ENCODE data around the gene SPRR1A.
A peak's percentile ranks its signal among the peaks of the same experiment; 100 is the strongest.

Gene SPRR1A

GRCh38 chr1:152983743-152984142 lies at the start of gene SPRR1A:
SPRR1A (plus strand) TSS chr1:152984081; CDS start chr1:152985231, 1,150 bp downstream.
- DNase-seq (ENCODE audit: low read depth, low spot score), result peak; percentile 43
- H3K27ac ChIP-seq, result peak within 1 kb of the TSS; percentile 26

GRCh38 chr1:152940614-152941013 lies 43.3 kb upstream of the SPRR1A start:
- no peak overlapping the region for H3K27ac ChIP-seq
- no peak for DNase-seq (ENCODE audit: low read depth, low spot score)

DNA sequence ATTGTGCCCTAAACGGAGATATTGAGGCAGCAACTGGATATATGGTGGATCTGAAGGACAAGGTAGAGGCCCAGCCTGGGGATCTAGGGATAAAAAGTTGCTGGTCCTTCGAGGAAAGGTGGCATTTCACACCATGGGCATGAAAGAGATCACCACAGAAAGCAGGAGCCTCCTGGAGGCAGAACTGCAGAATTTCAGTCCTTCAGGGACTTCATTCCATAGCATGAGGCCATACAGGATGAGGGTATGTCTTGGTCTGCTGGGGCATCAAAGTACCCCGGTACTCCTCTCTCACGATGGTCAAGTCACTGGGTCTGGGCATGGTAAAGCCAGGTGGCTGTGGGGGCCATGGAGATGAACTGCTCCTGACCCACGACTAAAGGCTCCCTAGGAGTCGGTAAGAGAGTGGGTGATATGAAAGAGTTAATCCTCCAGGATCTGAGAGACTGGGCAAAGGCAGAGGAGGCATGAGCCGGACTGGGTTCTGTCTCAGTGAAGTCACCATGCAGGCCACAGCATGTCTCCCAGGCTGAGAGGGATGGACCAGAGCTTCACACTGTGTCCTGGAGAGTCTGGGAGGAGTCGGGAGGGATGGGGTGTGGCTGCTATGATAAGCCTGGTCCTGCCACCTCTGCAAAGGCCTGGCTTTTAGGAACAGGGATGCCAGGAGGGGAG lies 42.7 kb upstream of the SPRR1A start:
- no peak for DNase-seq (ENCODE audit: low read depth, low spot score)
- H3K27ac ChIP-seq, result peak overlapping the region; percentile 51

- no peak overlapping the region for H3K27ac ChIP-seq
- no peak for DNase-seq (ENCODE audit: low read depth, low spot score)
Observed at GRCh38 chr1:152942161-152942560, 41.7 kb upstream of the SPRR1A start.

GRCh38 chr1:152946248-152946647 lies 37.6 kb upstream of the SPRR1A start:
- no peak overlapping the region for H3K27ac ChIP-seq
- no peak for DNase-seq (ENCODE audit: low read depth, low spot score)

DNA sequence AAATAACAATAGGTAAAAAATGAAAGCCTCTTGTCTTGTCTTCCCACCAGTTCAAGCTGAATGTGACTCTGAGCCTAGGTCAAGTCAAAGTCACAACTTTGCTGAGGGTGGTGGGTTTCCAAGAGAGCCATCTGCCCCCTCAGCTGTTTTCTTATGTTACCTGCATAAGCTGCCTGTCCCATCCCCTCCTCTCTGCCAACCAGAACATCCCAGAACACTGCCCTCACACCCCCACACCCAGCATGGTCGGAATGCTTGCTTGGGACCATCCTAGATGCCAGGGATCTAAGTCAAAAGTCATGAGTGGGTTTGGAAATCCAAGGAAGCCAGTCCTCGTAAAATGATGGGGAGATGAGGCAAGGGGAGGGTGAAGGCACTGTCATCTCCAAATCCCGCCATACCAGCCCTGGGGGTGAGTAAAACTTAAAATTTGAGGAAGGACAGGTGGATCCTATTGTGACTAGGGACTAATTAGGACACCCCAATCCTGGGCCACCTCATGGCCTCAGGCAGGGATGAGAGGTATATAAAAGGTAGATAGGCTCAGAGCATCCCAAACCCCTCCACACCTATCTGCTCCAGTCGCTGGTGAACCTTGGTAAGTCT lies 37.1 kb upstream of the SPRR1A start, which contains the start of gene SPRR5:
SPRR5 (plus strand) TSS at position 556 of the 606 bp plus-strand sequence. CDS start 1,349 bp downstream, outside the sequence.
- DNase-seq (ENCODE audit: low read depth, low spot score), result no peak
- H3K27ac ChIP-seq, result no peak within 1 kb of the TSS

DNA sequence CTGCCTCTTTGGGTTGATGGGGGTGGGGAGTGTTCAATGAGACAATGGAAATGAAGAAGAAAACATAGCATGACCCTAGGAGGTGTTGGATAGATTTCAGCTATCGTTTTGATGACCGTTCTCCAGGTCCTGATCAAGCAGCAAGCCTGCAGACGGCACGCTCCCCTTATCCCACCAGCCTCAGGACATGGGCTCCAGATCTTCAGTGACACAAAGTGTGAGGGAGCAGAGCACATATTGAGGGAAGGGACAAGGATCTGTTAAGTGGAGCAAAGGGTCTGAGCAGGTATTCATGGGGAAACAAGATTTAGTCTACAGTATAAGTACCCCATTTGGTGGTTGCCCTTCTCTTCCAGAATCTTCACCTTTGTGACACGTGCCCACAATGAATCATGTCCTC lies 32.2 kb upstream of the SPRR1A start:
- no peak for DNase-seq (ENCODE audit: low read depth, low spot score)
- H3K27ac ChIP-seq, result no peak overlapping the region

- H3K27ac ChIP-seq, result peak overlapping the region; percentile 88
- DNase-seq (ENCODE audit: low read depth, low spot score), result peak; percentile 72
Observed at GRCh38 chr1:152953761-152954160, 30.1 kb upstream of the SPRR1A start.

GRCh38 chr1:152954436-152954835 lies 29.4 kb upstream of the SPRR1A start:
- DNase-seq (ENCODE audit: low read depth, low spot score), result peak; percentile 56
- peak overlapping the region; percentile 88 for H3K27ac ChIP-seq

DNA sequence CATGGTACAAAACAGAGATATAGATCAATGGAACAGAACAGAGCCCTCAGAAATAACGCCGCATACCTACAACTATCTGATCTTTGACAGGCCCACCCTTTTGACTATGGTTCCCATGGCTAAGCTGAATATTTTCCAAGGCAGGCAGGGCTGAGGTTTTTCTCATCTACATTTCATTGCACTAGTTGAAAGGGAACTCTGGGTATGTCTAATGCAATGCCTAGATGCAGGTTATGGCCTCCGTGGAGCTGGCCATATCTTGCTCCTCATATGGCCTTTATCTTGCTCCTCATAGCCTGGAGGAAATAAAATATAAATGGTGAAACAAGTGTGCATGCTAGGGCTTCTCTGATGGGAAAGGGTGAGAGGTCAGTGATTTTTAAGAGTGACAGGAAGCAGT lies 26.3 kb upstream of the SPRR1A start:
- DNase-seq (ENCODE audit: low read depth, low spot score), result no peak
- no peak overlapping the region for H3K27ac ChIP-seq

- no peak for DNase-seq (ENCODE audit: low read depth, low spot score)
- no peak overlapping the region for H3K27ac ChIP-seq
Observed at GRCh38 chr1:152959273-152959672, 24.6 kb upstream of the SPRR1A start.

DNA sequence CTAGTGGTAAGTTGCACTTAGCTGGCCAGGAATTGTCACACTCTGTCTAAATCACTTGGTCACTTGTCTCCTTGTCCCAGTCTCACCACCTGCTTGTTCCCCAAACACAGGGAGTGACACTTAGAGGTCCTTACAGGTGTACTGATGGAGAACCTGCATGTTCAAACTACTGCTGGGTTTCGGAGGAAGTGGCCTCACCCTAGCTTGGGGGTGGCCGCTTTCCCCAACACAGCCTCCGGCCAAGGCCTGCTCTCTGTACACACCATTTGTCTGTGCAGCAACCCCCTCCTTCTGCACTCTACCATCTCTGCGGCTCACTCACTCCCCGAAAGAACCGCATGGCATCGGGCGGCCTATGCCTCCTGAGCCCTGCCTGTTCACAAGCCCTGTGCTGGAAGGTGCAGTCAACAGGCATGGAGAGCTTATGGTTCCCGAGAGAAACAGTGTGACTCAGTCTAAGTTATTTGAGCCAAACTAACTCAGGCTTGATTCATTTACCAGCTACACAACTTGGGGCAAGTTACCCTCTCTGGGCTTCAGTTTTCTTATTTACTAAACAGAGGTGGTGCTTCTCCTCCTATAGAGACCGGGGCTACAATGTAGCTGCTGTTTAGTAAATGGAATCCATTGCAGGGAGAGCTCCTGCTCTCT lies 24.0 kb upstream of the SPRR1A start:
- H3K27ac ChIP-seq, result peak overlapping the region; percentile 20
- DNase-seq (ENCODE audit: low read depth, low spot score), result no peak

GRCh38 chr1:152960452-152961044 lies 23.3 kb upstream of the SPRR1A start:
- H3K27ac ChIP-seq, result peak overlapping the region; percentile 20
- DNase-seq (ENCODE audit: low read depth, low spot score), result no peak

DNA sequence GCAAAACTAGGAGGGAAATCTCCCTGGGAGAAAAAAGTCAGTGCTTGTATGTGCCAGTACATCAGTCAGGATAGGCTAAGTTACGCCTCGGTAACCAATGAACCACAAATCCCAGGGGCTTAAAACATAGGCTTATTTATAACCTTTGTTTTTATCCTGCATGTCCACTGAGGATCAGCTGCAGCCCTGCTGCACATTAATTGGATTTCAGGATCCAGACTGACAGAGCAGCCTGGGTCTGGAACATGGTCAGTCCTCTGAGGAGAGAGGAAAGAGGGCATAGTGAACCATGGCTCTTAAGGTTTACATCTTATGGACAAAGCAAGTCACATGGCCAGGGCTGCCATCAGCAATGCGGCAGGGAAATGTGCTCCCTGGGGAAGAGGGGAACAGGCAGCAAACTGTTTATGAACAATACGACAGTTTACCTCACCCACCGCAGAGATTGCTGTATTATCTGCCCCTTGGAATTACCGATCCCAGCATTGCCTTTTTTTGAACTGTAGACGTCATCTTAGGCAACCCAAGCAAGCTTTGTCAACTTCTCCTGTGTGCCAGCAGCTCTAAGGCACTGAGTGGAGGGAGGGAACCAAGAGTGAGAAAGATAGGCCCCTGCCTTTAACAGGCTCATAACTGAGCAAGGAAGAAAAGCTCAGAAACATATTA lies 22.5 kb upstream of the SPRR1A start:
- DNase-seq (ENCODE audit: low read depth, low spot score), result no peak
- no peak overlapping the region for H3K27ac ChIP-seq

GRCh38 chr1:152962876-152963415 lies 20.9 kb upstream of the SPRR1A start:
- DNase-seq (ENCODE audit: low read depth, low spot score), result no peak
- H3K27ac ChIP-seq, result no peak overlapping the region

DNA sequence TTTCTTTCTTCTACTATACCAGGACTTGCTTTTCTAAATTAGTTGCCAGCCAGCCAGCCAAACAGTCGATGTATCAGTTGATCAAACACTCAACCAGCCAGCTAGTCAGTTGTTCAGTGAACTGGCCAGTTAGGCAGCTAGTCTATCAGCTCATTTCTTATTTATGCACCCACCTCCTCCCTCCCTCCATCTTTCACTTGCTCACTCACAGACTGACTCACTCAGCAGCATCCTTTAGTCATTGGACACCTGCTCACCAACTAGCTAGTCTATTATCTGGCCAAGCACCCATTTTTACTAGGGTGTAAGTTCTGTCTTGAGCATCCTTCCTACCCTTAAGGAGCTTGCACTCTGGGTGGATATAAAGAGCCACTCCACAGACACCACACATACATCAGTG lies 19.3 kb upstream of the SPRR1A start:
- H3K27ac ChIP-seq, result no peak overlapping the region
- no peak for DNase-seq (ENCODE audit: low read depth, low spot score)

GRCh38 chr1:152965853-152966252 lies 18.0 kb upstream of the SPRR1A start:
- no peak for DNase-seq (ENCODE audit: low read depth, low spot score)
- H3K27ac ChIP-seq, result no peak overlapping the region

DNA sequence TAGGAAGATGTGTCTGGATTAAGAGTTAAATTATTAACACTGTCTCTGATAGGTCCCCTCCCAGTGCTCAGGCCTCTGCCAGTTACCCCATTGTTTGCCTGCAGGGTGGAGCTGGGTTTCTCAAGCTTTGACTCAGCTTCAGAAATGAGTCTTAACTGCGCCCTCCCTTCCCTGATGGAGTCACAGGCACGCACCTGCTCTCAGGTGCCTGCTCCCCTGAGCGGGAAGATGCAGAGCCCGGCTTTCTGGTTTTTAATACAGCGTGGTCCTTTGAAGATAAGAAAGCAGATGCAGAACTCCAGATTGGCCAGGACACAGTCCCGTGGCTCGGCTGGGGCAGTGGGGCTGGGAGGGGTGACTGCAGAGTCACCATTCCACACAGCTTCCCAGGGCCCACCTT lies 16.7 kb upstream of the SPRR1A start:
- peak overlapping the region; percentile 67 for H3K27ac ChIP-seq
- DNase-seq (ENCODE audit: low read depth, low spot score), result peak; percentile 79

- peak overlapping the region; percentile 67 for H3K27ac ChIP-seq
- DNase-seq (ENCODE audit: low read depth, low spot score), result no peak
Observed at GRCh38 chr1:152968248-152968647, 15.6 kb upstream of the SPRR1A start.

DNA sequence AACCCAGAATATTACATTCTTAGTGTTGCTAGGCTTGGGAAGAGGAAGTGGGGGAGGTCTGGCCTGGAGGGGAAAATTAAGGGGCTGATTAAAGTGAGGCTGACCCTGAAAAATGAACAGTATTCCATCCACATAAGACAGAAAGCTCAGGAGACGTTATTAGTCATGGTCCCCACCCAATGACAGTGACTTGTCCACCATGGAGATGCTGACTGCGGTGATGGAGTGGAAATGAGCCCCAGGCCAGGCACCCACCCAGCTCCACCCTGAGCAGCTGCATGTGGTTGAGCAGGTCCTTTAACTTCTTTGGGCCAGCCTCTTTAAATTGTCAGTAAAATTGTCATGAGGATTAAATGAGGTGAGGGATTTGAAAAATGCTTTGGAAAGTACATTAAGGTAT lies 14.8 kb upstream of the SPRR1A start:
- peak overlapping the region; percentile 67 for H3K27ac ChIP-seq
- DNase-seq (ENCODE audit: low read depth, low spot score), result no peak

Measured in epithelial cell of prostate (primary cell).